GM21390 (cell line): ENCODE results near the gene ART3.

Experiments
- ATAC-seq: cut with Tn5 transposase; IDR thresholded peaks from one replicate; pipeline ENCODE4 v1.9.1; 2021; ENCODE audit not compliant: unreplicated experiment

Gene ART3

DNA sequence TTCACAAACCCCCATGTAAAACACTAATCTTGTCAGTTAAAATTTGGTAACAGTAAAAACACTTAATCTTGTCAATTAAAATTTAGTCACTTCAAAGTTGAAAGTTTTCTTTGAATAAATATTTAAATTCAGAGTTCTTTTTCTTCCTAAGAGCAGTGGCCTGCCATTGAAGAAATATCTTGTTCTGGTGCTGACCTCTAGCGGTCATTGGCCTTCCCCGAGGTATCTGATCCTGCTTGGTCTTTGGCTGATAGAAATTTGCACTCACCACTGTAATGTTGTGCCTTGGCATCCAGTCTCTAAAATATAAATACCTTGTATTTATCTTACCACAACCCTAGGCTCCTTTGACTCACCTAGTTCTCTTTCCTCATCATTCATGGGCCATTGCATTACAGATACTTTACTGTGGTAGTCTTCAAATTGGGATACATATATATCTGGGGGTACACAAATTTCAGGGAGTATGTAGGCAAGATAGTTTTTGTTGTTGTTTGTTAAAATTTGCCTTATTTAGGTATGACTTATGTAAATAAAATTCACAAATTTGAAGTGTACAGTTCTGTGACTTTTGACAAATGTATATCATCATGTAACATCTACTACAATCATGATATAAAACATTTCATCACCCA, 6.7 kb upstream of the ART3 start:
- no peak for ATAC-seq

DNA sequence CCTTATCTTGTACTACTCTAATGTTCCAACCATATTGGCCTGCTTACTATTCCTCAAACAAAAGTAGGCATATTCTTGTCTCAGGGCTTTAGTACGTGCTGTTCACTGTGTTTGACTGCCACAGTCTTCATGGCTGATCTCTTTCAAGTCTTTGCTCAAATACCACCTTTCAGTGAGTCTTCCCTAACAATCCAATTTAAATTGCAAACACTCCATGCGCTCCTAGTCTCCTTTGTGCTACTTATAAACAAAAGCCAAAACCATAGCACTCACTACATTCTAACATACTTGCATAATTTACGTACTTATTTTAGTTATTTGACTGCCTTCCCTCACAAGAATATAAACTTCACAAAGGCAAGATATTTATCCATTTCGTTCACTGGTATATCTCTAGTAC, 1.7 kb upstream of the ART3 start:
- no peak for ATAC-seq

DNA sequence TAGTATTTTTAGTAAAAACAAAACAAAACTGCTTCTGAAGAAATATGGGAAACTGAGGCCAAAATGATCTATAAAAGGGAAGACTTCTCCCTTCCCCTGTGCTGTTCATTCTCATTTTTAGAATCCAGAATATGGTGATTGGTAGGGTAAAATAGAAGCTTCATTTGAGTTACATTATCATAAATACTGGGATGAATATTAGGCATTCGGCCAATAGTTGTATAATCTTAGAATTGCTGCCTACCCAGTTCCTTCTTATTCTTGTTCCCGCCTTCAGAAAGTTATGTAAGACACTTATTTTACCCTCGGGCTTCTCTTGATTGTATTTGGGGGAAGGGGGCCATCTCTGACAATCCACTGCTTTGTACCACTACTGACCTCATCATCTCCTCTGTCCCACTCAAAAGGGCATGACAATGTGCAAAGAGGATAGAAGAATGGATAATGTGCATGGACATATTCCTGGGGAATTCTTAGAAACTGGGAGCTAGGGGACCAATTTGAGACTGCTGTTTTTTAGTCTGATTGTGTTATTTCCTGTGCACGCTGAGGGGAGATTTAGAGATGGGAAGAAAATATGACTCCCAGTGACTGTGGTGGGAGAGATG, 588 bp downstream of the ART3 start:
- ATAC-seq, result no peak

DNA sequence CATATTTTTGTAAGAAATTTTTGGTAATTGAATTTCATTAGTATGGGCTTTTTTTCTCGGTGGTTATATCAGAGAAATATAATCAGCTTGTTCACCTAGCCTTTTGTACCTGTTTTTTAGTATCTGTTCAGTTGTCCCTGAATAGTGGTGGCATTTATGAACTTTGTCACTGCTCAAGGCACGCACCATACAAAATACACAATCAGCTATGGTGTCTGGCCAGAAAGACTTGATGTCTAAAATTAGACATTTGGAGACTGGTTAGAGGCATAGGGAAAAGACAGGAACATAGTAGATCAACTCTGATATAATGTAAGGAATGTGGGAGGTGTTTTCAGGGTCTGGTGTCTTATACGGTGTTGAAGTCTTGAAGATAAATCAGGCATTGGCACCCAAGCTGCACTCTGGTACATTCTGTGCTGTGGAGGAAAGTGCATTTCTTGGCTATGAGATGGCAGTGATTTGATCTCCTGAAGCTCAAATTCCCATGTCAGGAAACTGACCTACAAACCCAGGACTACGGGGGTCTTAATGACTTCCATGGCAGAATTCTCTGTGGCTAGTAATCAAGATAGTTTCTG, 3.6 kb downstream of the ART3 start:
- no peak for ATAC-seq

DNA sequence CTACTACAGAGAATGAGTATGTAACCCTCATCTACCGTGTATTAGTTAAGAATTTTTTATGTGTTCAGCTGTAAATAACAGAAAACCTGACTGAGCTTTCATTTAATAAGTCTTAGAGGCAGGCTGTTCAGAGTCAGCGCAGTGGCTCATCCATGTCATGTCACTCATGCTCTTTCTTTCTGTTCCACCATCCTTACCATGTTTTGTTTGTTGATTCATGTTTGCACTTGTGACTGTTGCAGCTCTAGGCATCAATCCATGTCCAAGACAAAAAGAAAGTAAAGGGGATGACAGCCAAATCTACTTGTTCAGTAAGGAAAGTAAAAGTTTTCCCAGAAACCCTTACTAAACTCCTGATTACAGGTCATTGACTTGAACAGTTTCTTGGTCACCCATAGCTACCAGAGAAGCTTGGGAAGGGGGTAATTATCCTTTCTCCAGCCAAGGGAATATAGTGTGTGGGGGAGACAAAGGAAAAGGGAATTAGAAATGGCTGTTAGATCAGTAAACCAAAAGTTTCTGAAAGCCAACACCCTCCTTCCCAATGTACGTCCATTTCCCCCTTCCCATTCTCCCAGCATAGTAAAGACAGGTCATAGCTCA, 9.0 kb downstream of the ART3 start:
- no peak for ATAC-seq

DNA sequence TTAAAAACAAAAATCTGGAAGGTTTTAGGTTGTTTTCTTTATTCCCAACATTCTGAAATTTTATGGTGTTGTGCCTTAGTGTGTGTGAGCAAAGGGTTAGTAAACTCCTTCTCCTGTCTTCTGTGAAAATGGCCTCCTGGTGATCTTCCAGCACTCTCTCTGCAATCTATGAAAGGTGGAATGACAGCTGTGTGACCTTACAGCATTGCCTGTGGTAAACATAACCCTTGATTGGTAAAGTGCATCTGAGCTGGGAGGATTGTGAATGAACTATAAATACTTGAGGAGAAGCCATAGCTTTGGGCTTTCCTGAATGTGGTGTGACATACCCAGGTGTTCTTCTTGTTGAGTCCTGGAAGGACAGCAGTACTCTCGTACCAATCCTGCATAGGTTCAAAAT, 10.0 kb downstream of the ART3 start:
- ATAC-seq, result no peak

DNA sequence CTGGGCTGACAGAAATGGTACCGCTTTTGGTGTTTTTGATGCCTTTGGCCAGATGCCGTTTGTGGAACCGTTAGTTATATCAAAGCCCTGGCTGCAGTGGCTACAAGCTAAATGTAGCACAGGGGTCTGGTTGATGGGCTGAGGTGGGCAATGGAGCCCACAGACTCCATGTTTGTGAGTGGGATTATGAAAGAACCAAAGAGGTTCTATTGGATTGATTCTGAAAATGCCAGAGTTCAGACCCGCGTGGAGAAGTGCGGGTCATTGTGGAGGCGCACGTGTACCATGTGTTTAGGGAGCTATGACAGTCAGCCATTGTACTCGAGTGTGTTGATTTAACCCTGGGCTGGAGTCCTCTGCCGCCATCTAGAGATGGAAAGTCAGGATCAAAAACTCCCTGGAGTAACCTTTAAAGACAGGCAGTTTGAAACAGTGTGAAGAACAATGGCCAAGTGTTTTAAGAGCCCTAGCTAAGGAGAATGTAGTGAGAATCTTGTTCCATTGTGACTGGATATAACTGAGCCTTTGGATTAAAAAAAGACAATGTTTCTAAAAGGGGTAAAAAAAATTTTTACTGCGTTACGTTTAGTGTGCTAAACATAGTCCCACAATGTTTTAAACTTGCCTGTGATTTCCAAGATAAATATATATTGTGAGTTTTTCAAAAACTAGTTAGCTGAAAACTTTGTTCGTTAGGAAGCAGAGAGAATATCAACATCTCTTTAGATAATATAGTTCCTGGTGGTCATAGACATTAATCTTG, 12.7 kb downstream of the ART3 start:
- no peak for ATAC-seq

DNA sequence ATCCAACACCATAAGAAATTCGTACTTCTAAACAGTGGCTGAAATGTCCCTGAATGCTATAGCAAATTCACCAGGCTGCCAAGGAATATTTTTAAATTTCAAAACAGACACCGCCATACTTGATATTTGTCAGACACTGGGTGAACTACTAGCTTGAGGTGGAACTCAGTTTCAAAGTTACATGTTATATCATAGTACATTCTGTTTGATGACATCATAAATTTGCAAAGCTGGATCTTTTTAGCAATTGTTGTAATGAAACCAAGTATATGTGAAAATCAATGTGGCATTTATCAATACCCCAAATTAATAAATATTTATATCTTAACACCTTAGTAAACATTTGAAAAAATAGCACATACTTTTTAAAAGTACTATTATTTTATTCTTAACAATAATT, 14.2 kb downstream of the ART3 start:
- no peak for ATAC-seq

DNA sequence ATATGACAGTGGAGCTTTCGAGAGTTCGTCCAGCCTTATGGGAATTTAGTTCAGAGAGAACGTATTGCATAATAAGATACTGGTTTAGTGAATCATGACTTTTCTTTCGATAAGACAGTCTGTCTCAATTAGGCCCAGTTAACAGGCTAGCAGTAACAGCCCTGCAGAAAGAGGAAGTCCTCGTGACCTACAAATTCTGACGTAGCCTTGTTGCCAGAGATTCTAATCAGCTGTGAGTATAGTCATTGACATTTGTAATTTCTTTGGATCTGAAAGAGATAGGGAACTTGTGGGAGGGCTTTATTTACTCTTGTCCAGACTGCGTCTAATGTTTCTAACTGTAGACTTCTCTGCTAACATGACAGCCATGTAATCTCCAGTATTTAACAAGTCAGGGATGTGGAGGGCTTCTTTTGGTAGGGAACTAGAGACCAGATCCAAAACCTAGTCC, 15.8 kb downstream of the ART3 start:
- ATAC-seq, result no peak

DNA sequence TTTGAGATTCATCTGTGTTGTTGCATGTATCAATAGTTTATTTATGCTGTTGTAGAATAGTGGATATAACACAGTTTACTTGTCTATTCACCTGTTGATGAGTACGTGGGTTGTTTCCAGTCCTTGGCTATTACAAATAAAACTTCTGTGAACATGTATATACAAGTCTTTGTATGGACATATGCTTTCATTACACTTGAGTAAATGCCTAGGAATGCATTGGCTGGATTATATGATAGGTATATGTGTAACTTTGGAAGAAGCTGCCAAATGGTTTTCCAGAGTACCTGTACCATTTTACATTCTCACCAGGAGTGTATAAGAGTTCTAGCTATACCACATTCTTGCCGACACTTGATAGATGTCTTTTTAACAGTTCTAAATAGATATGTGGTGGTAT, 16.5 kb downstream of the ART3 start:
- no peak for ATAC-seq

DNA sequence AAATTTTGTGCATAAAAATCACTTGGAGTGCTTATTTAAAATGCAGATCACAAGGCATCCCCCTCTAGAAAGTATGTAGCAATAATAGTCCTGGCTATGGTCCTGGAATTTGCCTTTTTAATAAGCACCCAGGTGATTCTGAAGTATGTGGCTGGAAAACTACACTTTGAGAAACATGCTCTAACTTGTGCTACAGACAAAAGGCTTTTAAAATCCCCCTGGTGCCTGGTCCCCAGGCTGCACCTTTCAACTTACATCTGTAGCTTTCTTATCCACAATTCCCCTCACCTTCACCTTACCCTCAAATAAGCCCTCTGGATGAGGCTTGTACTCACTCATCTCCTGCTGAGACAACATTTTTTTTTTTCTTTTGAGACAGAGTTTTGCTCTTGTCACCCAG, 21.1 kb downstream of the ART3 start:
- no peak for ATAC-seq

DNA sequence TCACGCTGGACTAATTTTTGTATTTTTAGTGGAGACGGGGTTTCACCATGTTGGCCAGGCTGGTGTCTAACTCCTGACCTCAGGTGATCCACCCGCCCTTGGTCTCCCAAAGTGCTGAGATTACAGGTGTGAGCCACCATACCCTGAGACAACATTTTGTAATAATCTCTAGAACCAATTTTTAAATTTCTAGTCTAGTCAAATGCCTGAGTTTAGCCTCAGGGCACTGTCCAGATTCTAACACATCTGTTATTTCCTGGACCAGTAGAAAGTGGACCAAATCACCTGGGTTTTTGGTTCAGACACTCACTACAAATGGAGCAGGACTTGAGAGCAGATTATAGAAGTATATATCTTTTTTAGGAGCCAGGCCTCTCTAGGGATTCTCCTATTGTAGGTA, 21.6 kb downstream of the ART3 start:
- ATAC-seq, result no peak

DNA sequence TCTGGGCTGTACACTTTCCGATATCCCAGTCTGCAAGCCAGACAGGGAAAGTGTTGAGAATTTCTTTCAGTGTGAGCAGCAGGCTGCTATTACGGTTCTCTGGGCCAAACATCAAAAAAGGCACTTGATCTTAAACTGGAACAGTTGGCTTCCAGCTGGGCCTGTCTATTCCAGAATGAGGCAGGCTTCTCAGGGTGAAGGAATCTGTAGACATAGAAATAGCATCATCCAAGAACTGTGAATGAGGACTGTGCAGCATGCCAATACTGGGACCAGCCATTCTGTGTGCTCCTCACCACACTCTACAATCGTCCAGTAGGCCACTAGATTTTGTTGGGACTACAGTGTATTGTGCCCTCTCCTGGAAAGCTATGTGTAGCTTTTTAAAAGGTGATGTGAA, 31.1 kb downstream of the ART3 start:
- ATAC-seq, result no peak

DNA sequence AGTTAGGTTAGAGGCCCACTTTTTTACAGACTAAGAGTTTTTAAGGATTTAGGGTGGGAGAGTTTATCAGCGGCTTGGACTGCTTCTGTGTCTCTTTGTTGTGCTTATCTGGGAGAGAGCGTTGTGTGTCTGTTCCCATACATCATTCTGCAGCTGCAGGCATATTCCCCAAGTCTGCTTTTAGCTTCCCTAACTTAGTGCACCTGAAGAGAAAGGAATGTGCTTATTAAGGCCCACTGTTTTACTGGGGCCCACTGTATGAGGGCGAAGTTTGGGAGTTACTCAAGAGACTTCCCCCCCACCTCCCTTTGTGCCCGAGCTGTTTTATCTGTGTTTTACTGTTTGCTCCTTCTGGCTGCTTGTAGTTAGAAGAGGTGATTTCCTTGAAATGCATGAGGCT, 31.9 kb downstream of the ART3 start:
- ATAC-seq, result no peak

DNA sequence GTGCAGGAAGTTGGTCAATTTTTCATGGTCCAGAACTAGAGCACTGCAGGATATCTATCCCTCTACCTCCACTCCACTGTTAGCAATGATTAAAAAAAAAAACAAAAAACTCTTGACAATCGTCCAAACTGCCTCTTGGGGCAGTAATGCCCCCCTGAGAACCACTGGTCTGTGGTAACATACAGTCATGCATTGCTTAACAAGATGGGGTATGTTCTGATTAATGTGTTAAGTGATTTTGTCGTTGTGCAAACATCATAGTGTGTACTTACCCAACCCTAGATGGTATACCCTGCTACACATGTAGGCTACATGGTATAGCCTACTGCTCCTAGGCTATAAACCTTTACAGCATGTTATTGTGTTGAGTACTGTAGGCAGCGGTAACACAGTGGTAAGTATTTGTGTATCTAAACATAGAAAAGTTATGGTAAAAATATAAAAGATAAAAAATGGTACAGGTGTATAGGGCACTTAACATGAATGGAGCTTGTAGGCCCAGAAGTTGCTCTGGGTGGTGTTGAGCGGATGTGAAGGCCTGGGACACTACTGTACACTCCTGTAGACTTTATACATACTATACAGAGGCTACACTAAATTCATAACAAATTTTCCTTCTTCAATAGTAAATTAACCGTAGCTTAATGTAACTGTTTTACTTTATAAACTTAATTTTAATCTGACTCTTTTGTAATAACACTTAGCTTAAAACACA, 34.1 kb downstream of the ART3 start:
- ATAC-seq, result no peak

DNA sequence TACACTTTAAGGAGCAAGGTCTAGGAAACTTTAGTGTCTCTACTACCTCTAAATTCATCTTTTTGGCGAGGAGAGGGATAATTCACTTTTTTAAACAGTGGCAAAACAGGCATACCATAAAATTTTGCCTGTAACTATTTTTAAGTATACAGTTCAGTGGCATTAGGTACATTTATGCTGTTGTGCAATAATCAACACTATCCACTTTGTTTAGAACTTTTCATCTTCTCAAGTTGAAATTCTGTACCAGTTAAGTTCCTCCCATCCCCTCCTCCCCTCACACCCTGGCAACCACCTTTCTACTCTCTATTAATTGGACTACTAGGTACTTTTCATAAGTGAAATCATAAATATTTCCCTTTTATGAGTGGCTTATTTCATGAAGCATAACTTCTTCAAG, 42.3 kb downstream of the ART3 start:
- no peak for ATAC-seq

DNA sequence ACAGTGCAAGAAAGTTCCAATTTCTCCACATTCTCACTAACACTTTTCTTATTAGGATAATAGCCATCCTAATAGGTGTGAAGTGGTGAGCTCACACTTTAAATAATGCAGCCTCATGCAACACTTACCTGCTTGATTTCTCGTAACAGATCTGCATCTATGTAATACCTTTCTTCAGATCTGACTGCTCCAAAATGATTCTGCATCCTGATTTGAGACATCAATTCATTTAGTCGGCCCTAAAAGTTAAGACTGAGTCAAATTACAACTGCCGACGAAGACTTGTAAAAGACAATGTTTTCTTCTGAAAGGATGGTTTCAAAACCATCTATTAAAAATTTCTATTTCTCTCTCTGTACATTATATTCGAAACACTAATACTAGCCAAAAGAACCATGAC, 43.0 kb downstream of the ART3 start:
- no peak for ATAC-seq

DNA sequence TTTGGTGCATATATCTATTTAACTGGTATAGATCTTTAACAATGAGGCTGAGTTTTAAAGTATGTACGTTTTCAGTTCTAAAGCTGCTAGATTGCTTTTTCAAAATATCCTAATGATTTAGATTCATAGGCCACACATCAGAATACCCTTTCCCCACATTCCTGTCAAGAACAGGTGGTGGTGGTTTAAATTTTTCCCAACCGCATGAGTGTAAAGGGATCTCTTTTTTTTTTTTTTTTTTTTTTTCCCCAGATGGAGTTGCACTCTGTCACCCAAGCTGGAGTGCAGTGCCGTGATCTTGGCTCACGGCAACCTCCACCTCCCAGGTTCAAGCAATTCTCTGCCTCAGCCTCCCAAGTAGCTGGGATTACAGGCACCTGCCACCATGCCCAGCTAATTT, 45.7 kb downstream of the ART3 start:
- ATAC-seq, result no peak

DNA sequence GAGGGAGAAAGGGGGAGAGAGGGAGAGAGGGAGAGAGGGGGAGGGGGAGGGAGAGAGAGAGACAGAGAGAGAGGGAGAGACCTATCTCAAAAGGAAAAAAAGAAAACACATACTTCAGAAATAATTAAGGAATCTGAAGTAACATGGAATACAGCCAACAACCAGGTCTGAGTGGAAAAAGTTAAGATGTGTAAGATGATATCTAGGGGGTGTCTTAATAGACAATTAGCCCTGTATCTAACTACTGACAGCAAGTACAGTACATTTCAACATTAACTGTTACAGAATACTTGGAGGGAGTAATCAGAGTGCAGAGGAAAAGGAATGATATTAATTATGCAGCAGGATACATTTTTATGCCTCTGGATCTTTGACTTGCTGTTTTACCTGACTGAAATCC, 51.3 kb downstream of the ART3 start:
- no peak for ATAC-seq

DNA sequence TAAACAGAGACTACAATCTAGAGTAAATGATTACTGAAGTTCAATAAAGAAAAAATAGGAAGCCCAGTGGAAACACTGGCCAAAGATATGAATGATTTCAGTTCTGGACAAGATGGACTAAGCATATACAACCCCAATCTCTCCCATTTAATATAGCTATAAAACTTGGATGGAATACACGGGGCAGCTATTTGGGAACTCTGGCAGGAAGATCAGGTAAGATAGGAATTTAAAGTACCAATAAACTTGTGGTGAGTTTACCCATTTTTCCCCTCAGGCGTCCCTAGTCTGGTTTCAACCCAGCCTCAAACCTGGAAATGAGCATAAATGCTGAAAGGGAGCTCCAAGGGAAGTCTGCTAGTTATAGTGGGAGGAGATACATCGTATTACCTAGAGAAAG, 53.2 kb downstream of the ART3 start:
- ATAC-seq, result no peak

DNA sequence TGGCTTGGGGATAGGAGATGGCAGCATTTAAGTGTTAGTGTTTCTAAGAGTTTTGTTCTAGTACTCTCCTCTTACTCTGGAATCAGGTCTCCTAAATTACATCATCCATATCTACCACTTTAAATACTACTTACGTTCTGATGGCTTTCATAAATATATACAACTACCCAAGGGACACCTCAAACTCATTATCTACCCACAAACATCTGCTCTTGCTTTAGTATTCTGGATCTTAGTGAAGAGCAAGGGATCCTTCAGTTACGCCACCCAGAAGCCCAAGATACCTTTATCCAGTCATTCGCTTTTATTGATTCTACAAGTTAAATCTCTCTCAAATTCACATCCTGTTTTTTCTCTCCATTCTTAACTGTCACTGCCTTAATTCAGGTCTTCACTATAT, 66.7 kb downstream of the ART3 start:
- no peak for ATAC-seq
